ENCODE data around the gene ATF3. TPM values are rescaled to one million over a fixed set of nuclear protein-coding genes. Genes with fewer than 3 reads are reported as not detected.

The ATF3 gene
- total and polyA plus RNA-seq, 2 donors (not counting 1 experiment from before 2014, with no cell fraction given), result 33.8 to 35.7 TPM

GRCh38 chr1:212582808-212583615 is 25.5 kb upstream of the ATF3 start:
- no peaks in the 10 kb centered on the region for H4K20me1 ChIP-seq (ENCODE audit: control insufficient read depth, extremely low read depth, insufficient read depth, low read length)
- no peak overlapping the region for H2AFZ ChIP-seq (ENCODE audit: low read length)
- H3K9ac ChIP-seq (ENCODE audit: insufficient read depth, low read length), result no peak overlapping the region
- no peak overlapping the region for H3K4me3 ChIP-seq (replicated peaks in 1 of 4; ENCODE audit: control extremely low read depth in 1 of 4, insufficient read depth in 1 of 4, low read depth in 3 of 4, low read length in 4 of 4)
- H3K79me2 ChIP-seq (ENCODE audit: control insufficient read depth, insufficient read depth, low read length), result no peaks in the 10 kb centered on the region
- no peaks in the 10 kb centered on the region for H3K4me1 ChIP-seq (ENCODE audit: control insufficient read depth, extremely low read depth, insufficient read depth, low read length)
- H3K27me3 ChIP-seq (ENCODE audit: control insufficient read depth, insufficient read depth, low read length), result peaks cover 10% of the 10 kb centered on the region
- TF ChIP-seq CTCF (conservative IDR thresholded peaks at IDR 0.05 in 1 of 2, IDR thresholded peaks at IDR 0.05 in 1 of 2; ENCODE audit: low read depth in 1 of 2, low read length in 2 of 2) (no peak), EZH2 (IDR thresholded peaks at IDR 0.05; ENCODE audit: low read length, missing control alignments) (no peak)
- no peak for DNase-seq (ENCODE audit: low read depth in 2 of 2)
- H3K4me2 ChIP-seq (ENCODE audit: extremely low read depth, insufficient read depth, low read length), result no peak overlapping the region
- H3K9me3 ChIP-seq (ENCODE audit: control insufficient read depth, insufficient read depth, low read depth, low read length), result no peaks in the 10 kb centered on the region
- no peaks in the 10 kb centered on the region for H3K36me3 ChIP-seq (ENCODE audit: control insufficient read depth, insufficient read depth, low read length)
- H3K27ac ChIP-seq (ENCODE audit: insufficient read depth, low read length), result no peak overlapping the region

GRCh38 chr1:212583643-212584042 is 24.9 kb upstream of the ATF3 start:
- no peak for TF ChIP-seq EZH2 (IDR thresholded peaks at IDR 0.05; ENCODE audit: low read length, missing control alignments)
- no peak for TF ChIP-seq CTCF (conservative IDR thresholded peaks at IDR 0.05 in 1 of 2, IDR thresholded peaks at IDR 0.05 in 1 of 2; ENCODE audit: low read depth in 1 of 2, low read length in 2 of 2)
- no peak overlapping the region for H2AFZ ChIP-seq (ENCODE audit: low read length)
- no peaks in the 10 kb centered on the region for H3K9me3 ChIP-seq (ENCODE audit: control insufficient read depth, insufficient read depth, low read depth, low read length)
- no peaks in the 10 kb centered on the region for H3K79me2 ChIP-seq (ENCODE audit: control insufficient read depth, insufficient read depth, low read length)
- no peak overlapping the region for H3K27ac ChIP-seq (ENCODE audit: insufficient read depth, low read length)
- no peak for DNase-seq (ENCODE audit: low read depth in 2 of 2)
- no peaks in the 10 kb centered on the region for H3K4me1 ChIP-seq (ENCODE audit: control insufficient read depth, extremely low read depth, insufficient read depth, low read length)
- H3K36me3 ChIP-seq (ENCODE audit: control insufficient read depth, insufficient read depth, low read length), result no peaks in the 10 kb centered on the region
- no peaks in the 10 kb centered on the region for H4K20me1 ChIP-seq (ENCODE audit: control insufficient read depth, extremely low read depth, insufficient read depth, low read length)
- H3K4me2 ChIP-seq (ENCODE audit: extremely low read depth, insufficient read depth, low read length), result no peak overlapping the region
- peaks cover 12% of the 10 kb centered on the region for H3K27me3 ChIP-seq (ENCODE audit: control insufficient read depth, insufficient read depth, low read length)
- H3K9ac ChIP-seq (ENCODE audit: insufficient read depth, low read length), result no peak overlapping the region
- no peak overlapping the region for H3K4me3 ChIP-seq (replicated peaks in 1 of 4; ENCODE audit: control extremely low read depth in 1 of 4, insufficient read depth in 1 of 4, low read depth in 3 of 4, low read length in 4 of 4)

- DNase-seq (ENCODE audit: low read depth in 2 of 2), result no peak
- H3K27ac ChIP-seq (ENCODE audit: insufficient read depth, low read length), result no peak overlapping the region
- TF ChIP-seq CTCF (conservative IDR thresholded peaks at IDR 0.05 in 1 of 2, IDR thresholded peaks at IDR 0.05 in 1 of 2; ENCODE audit: low read depth in 1 of 2, low read length in 2 of 2), result no peak
- TF ChIP-seq EZH2 (IDR thresholded peaks at IDR 0.05; ENCODE audit: low read length, missing control alignments), result no peak
- H3K36me3 ChIP-seq (ENCODE audit: control insufficient read depth, insufficient read depth, low read length), result no peaks in the 10 kb centered on the region
- H4K20me1 ChIP-seq (ENCODE audit: control insufficient read depth, extremely low read depth, insufficient read depth, low read length), result no peaks in the 10 kb centered on the region
- no peaks in the 10 kb centered on the region for H3K79me2 ChIP-seq (ENCODE audit: control insufficient read depth, insufficient read depth, low read length)
- no peaks in the 10 kb centered on the region for H3K4me1 ChIP-seq (ENCODE audit: control insufficient read depth, extremely low read depth, insufficient read depth, low read length)
- no peak overlapping the region for H2AFZ ChIP-seq (ENCODE audit: low read length)
- peaks cover 14% of the 10 kb centered on the region for H3K27me3 ChIP-seq (ENCODE audit: control insufficient read depth, insufficient read depth, low read length)
- H3K4me3 ChIP-seq (replicated peaks in 1 of 4; ENCODE audit: control extremely low read depth in 1 of 4, insufficient read depth in 1 of 4, low read depth in 3 of 4, low read length in 4 of 4), result no peak overlapping the region
- no peak overlapping the region for H3K9ac ChIP-seq (ENCODE audit: insufficient read depth, low read length)
- no peak overlapping the region for H3K4me2 ChIP-seq (ENCODE audit: extremely low read depth, insufficient read depth, low read length)
- H3K9me3 ChIP-seq (ENCODE audit: control insufficient read depth, insufficient read depth, low read depth, low read length), result no peaks in the 10 kb centered on the region
Observed at GRCh38 chr1:212584092-212584886, 24.3 kb upstream of the ATF3 start.
